Hepatocyte (in vitro differentiated cells): Measurements from ENCODE around the gene OR6X1.

Experiments
- CTCF ChIP-seq: fragments of 200-600 bp; sonication (generic); IDR thresholded peaks from 2 replicates; pipeline ENCODE4 v1.5.1; 2016; ENCODE audit warnings: antibody characterized with exemption, mild to moderate bottlenecking; ENCODE audit not compliant: poor library complexity
- EZH2 ChIP-seq: fragments of 200-600 bp; sonication (generic); IDR thresholded peaks from 2 replicates; pipeline ENCODE4 v1.6.1; 2016; ENCODE audit warnings: antibody characterized with exemption, mild to moderate bottlenecking, borderline replicate concordance
- EZH2phosphoT487 ChIP-seq: fragments of 200-600 bp; sonication (generic); IDR thresholded peaks from one replicate; pipeline ENCODE4 v1.6.1; 2018; ENCODE audit warnings: antibody characterized with exemption, mild to moderate bottlenecking, low read depth, moderate library complexity; ENCODE audit not compliant: unreplicated experiment, severe bottlenecking

DNA sequence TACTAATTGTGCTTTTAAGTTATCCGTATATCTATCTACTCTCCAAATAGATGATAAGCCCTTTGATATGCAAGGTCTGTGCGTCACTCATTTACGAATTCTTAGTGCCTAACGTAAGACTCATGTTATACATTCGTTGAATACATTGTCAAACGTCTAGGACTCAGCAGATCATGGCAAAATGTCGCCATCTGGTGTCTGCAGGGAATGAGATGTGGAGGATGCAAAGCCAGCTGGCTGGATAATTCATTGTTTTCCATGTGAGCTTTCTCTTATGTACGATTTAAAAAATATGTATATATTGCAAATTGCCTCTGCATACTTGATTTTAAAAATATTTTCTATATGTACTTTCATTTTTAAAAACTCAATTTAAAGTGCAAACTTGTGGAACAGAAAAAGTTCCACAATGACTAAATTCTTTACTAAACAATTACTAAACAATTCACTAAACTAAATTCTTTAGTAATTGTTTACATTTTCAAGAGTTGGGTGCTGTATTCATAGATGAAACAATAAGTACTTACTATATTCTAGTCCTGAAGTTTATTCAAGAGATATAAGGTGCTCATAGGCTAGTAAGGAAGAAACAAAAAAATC is 46.6 kb downstream of the OR6X1 start:
- TF ChIP-seq CTCF, result peak; percentile 92
- no peak for TF ChIP-seq EZH2
- no peak for TF ChIP-seq EZH2phosphoT487
